Upper lobe of left lung (tissue), 6 donors: ENCODE data around the gene DMTF1. TPM values are rescaled to one million over a fixed set of nuclear protein-coding genes. Genes with fewer than 3 reads are reported as not detected.
"Not testable (repeated sequence)": the region's sequence is repeated elsewhere in the genome, so short reads cannot be mapped to it uniquely, and the experiment has no call there.

ENCODE experiments used
- ATAC-seq, 2 donors: fragments of 200-7000 bp; cut with Tn5 transposase; one replicate each; pipeline ENCODE4 v1.9.1; 2022; ENCODE audit warnings: mild to moderate bottlenecking in 2 of 2, moderate library complexity in 2 of 2; ENCODE audit not compliant: low FRiP score in 2 of 2
- DNase-seq, 2 donors: peaks; one replicate each; pipeline ENCODE4 v3.0.0-alpha.2; 2019 to 2020
- H3K27ac ChIP-seq, 4 donors: fragments of 200-600 bp; sonication (generic); one replicate each; pipeline ENCODE4 v1.5.1; 2016 to 2019
- H3K27me3 ChIP-seq, 4 donors: fragments of 200-600 bp; sonication (generic); one replicate each; pipeline ENCODE4 v1.5.1; 2017 to 2019
- H3K36me3 ChIP-seq, 4 donors: fragments of 200-600 bp; sonication (generic); one replicate each; pipeline ENCODE4 v1.5.1; 2016 to 2019
- H3K4me1 ChIP-seq, 4 donors: fragments of 200-600 bp; sonication (generic); one replicate each; pipeline ENCODE4 v1.5.1; 2018 to 2019
- H3K4me3 ChIP-seq, 4 donors: fragments of 200-600 bp; sonication (generic); one replicate each; pipeline ENCODE4 v1.5.1; 2017 to 2019; ENCODE audit warnings: mild to moderate bottlenecking in 2 of 4, moderate library complexity in 1 of 4
- H3K9me3 ChIP-seq, 4 donors: fragments of 200-600 bp; sonication (generic); one replicate each; pipeline ENCODE4 v1.5.1; 2018 to 2019
- EP300 ChIP-seq, 4 donors: sonication (generic); formaldehyde crosslinking; IDR thresholded peaks; one replicate each; pipeline ENCODE4 v1.5.1; 2017; ENCODE audit warnings: antibody characterized with exemption in 4 of 4, control low read depth in 2 of 4
- POLR2A ChIP-seq, 4 donors: fragments of 450-650 bp; IDR thresholded peaks; one replicate each; pipeline ENCODE4 v1.5.1; 2016 to 2017; ENCODE audit warnings: antibody characterized with exemption in 4 of 4, mild to moderate bottlenecking in 2 of 4
- POLR2AphosphoS5 ChIP-seq, 2 donors: sonication (generic); formaldehyde crosslinking; IDR thresholded peaks; one replicate each; pipeline ENCODE4 v1.5.1; 2017; ENCODE audit warnings: antibody characterized with exemption in 2 of 2
- WGBS, 2 donors: methylation state at CpG; one replicate each; pipeline ENCODE4 v1.1.5; 2017 to 2018; 5-methylcytosine and 5-hydroxymethylcytosine counted together
- total RNA-seq, 6 donors: library from RNA; depleted of rRNA in 4 of 6; stranded (reverse); fragments of >200 nt in 4 of 6; gene quantifications; one replicate each; pipeline versions ENCODE4 v1.1.0 to v1.2.1, GENCODE V29; 2016 to 2021
- TF ChIP-seq, protein P1 (sequence below), 6 experiments: fragments of 450-650 bp in 4 of 6; fragments of 200-600 bp in 2 of 6; sonication (generic) in 2 of 6; IDR thresholded peaks; one replicate each; pipeline ENCODE4 v1.5.1; 2016 to 2019; ENCODE audit warnings: antibody characterized with exemption in 6 of 6
- donor health status: DM: no; HTN: no; CAD: no; lungs with moderate emphysema.
- donor health status: DM: no; HTN: yes; CAD: no; lungs with severe emphysema.

The DMTF1 gene
- total RNA-seq, 6 donors from 2014 or later, result 51.8 to 258 (median 77.7) TPM

GRCh38 chr7:87199700-87200450 is 47.6 kb downstream of the DMTF1 start:
- peaks cover 12 to 38% (median 22%) of the 10 kb centered on the region in 4 donors for H3K4me1 ChIP-seq
- DNase-seq (no peak), ATAC-seq (no peak)
- no peak overlapping the region for H3K4me3 ChIP-seq
- peaks cover 9 to 38% (median 19%) of the 10 kb centered on the region in 4 donors for H3K36me3 ChIP-seq
- TF ChIP-seq, protein P1, sequence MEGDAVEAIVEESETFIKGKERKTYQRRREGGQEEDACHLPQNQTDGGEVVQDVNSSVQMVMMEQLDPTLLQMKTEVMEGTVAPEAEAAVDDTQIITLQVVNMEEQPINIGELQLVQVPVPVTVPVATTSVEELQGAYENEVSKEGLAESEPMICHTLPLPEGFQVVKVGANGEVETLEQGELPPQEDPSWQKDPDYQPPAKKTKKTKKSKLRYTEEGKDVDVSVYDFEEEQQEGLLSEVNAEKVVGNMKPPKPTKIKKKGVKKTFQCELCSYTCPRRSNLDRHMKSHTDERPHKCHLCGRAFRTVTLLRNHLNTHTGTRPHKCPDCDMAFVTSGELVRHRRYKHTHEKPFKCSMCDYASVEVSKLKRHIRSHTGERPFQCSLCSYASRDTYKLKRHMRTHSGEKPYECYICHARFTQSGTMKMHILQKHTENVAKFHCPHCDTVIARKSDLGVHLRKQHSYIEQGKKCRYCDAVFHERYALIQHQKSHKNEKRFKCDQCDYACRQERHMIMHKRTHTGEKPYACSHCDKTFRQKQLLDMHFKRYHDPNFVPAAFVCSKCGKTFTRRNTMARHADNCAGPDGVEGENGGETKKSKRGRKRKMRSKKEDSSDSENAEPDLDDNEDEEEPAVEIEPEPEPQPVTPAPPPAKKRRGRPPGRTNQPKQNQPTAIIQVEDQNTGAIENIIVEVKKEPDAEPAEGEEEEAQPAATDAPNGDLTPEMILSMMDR (IDR thresholded peaks at IDR 0.05), result no peak
- TF ChIP-seq POLR2A (IDR thresholded peaks at IDR 0.05), result no peak
- no peak for TF ChIP-seq POLR2AphosphoS5 (IDR thresholded peaks at IDR 0.05)
- TF ChIP-seq EP300 (IDR thresholded peaks at IDR 0.05), result no peak
- WGBS, 2 donors, result 69 to 71% methylated on average over 6 of the region's 6 CpGs
- peak overlapping the region; percentile 26 to 74 (median 51) for H3K27ac ChIP-seq
- no peaks in the 10 kb centered on the region for H3K27me3 ChIP-seq
- peaks cover under 1 to 5% (median 5%) of the 10 kb centered on the region in 4 donors for H3K9me3 ChIP-seq

DNA sequence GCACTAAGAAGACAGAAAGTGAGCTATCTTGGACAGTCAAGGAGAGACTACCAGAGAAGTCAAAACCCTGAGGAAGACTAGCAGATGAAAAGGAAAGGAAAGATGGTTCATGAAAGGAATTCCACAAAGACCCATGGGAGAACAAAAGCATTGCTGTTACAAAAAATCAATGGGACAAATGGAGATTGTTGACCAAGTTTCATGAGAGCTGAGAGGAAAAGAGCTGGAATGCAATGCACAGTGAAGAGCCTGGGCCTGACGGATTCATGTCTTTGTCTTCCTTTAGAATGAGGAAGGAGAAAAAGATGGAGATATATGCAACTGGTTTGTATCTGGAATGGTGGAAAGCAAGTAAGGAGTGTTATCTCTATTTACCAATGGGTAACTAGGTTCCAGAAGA is 50.0 kb downstream of the DMTF1 start:
- ATAC-seq (no peak), DNase-seq (no peak)
- peaks cover 8 to 18% (median 16%) of the 10 kb centered on the region in 4 donors for H3K9me3 ChIP-seq
- peaks cover 0 to 14% (median 1%) of the 10 kb centered on the region in 4 donors for H3K36me3 ChIP-seq
- no peaks in the 10 kb centered on the region for H3K27me3 ChIP-seq
- H3K4me1 ChIP-seq, result peaks cover 12 to 38% (median 22%) of the 10 kb centered on the region in 4 donors
- H3K27ac ChIP-seq, result peak overlapping the region in 1 of 4 donors; percentile 54
- no peak overlapping the region for H3K4me3 ChIP-seq
- 91 to 93% methylated on average over 1 of the region's 1 CpG for WGBS, 2 donors
- TF ChIP-seq, protein P1 (IDR thresholded peaks at IDR 0.05), result no peak
- no peak for TF ChIP-seq POLR2A (IDR thresholded peaks at IDR 0.05)
- TF ChIP-seq POLR2AphosphoS5 (IDR thresholded peaks at IDR 0.05), result no peak
- TF ChIP-seq EP300 (IDR thresholded peaks at IDR 0.05), result no peak

DNA sequence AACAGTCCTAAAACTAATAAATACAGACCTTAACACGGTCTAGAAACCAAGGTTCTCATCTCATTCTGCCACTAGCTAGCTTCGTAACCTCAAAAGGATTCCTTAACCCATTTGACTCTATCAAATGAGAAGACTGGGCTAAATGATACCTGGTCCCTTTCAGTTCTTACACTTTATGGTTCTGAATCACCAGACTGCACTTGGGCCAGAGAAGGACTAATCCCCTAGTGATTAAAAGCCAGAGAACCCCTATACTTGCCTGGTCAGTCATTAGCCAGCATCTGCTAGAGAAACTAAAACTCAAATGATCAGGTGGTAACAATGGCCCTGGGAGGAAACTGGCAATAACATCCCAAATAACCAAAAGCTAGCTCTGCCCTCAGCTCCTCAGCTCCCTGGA is 50.5 kb downstream of the DMTF1 start:
- DNase-seq (no peak), ATAC-seq (no peak)
- Histone ChIP-seq H3K4me3 (no peak overlapping the region), H3K9me3 (peaks cover 8 to 18% (median 16%) of the 10 kb centered on the region in 4 donors), H3K36me3 (peaks cover 0 to 9% (median 0%) of the 10 kb centered on the region in 4 donors), H3K4me1 (peaks cover 12 to 38% (median 22%) of the 10 kb centered on the region in 4 donors), H3K27me3 (no peaks in the 10 kb centered on the region), H3K27ac (peak overlapping the region in 2 of 4 donors; percentile 12 to 24)
- WGBS, 2 donors, result 91 to 98% methylated on average over 2 of the region's 2 CpGs
- TF ChIP-seq POLR2AphosphoS5 (IDR thresholded peaks at IDR 0.05) (no peak), POLR2A (IDR thresholded peaks at IDR 0.05) (no peak), EP300 (IDR thresholded peaks at IDR 0.05) (no peak)
- TF ChIP-seq, protein P1 (IDR thresholded peaks at IDR 0.05), result no peak

- H3K4me3 ChIP-seq, H3K27me3 ChIP-seq, H3K36me3 ChIP-seq, DNase-seq, ATAC-seq, H3K27ac ChIP-seq: not testable (repeated sequence)
- WGBS, 2 donors, result 88 to 89% methylated on average over 4 of the region's 4 CpGs
- Histone ChIP-seq H3K4me1 (peaks cover 6 to 34% (median 19%) of the 10 kb centered on the region in 4 donors), H3K9me3 (peaks cover 8 to 18% (median 16%) of the 10 kb centered on the region in 4 donors)
These were observed 51.7 kb downstream of the DMTF1 start for GRCh38 chr7:87203929-87204328.

GRCh38 chr7:87204933-87205332 is 52.7 kb downstream of the DMTF1 start:
- WGBS, 2 donors, result 83% methylated on average over 3 of the region's 3 CpGs; no CpG with 5 or more reads in 1 of the 2 donors
- Histone ChIP-seq H3K4me1 (peaks cover 6 to 31% (median 14%) of the 10 kb centered on the region in 4 donors), H3K27me3 (no peaks in the 10 kb centered on the region), H3K4me3 (no peak overlapping the region), H3K27ac (no peak overlapping the region), H3K9me3 (peaks cover 8 to 18% (median 16%) of the 10 kb centered on the region in 4 donors), H3K36me3 (peaks cover 0 to 5% (median 0%) of the 10 kb centered on the region in 4 donors)
- ATAC-seq (no peak), DNase-seq (no peak)
- TF ChIP-seq POLR2AphosphoS5 (IDR thresholded peaks at IDR 0.05) (no peak), POLR2A (IDR thresholded peaks at IDR 0.05) (no peak), EP300 (IDR thresholded peaks at IDR 0.05) (no peak)
- TF ChIP-seq, protein P1 (IDR thresholded peaks at IDR 0.05), result no peak

DNA sequence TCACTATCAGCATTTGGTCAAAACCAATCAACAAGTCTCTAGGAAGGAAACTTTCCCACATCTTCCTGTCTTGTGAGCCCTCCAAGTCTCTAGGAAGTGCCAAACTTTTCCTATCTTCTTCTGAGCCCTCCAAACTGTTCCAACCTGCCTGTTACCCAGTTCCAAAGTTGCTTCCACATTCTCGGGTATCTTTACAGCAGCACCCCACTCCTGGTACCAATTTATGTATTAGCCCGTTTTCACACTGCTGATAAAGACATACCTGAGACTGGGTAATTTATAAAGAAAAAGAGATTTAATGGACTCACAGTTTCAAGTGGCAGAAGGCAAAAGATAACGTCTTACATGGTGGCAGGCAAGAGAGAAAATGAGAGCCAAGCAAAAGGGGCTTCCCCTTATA is 53.4 kb downstream of the DMTF1 start:
- DNase-seq, ATAC-seq, H3K27me3 ChIP-seq, H3K4me3 ChIP-seq, H3K27ac ChIP-seq, H3K36me3 ChIP-seq: not testable (repeated sequence)
- peaks cover 8 to 18% (median 16%) of the 10 kb centered on the region in 4 donors for H3K9me3 ChIP-seq
- H3K4me1 ChIP-seq, result peaks cover under 1 to 31% (median 11%) of the 10 kb centered on the region in 4 donors
- 99% methylated on average over 3 of the region's 3 CpGs for WGBS, 2 donors
